NT2/D1 (cell line): ENCODE data around the gene ADCY9.

Experiments used
- SUZ12 ChIP-seq: IDR thresholded peaks from 2 replicates; pipeline ENCODE4 v1.6.1; 2011; ENCODE audit not compliant: insufficient read length, insufficient read depth; ENCODE audit errors: extremely low read depth
- YY1 ChIP-seq: IDR thresholded peaks from 2 replicates; pipeline ENCODE4 v1.6.1; 2011; ENCODE audit not compliant: insufficient read length, insufficient read depth
- ZNF274 ChIP-seq: IDR thresholded peaks from 2 replicates; pipeline ENCODE4 v1.6.1; 2011; ENCODE audit warnings: mild to moderate bottlenecking, low read depth, low read length

DNA sequence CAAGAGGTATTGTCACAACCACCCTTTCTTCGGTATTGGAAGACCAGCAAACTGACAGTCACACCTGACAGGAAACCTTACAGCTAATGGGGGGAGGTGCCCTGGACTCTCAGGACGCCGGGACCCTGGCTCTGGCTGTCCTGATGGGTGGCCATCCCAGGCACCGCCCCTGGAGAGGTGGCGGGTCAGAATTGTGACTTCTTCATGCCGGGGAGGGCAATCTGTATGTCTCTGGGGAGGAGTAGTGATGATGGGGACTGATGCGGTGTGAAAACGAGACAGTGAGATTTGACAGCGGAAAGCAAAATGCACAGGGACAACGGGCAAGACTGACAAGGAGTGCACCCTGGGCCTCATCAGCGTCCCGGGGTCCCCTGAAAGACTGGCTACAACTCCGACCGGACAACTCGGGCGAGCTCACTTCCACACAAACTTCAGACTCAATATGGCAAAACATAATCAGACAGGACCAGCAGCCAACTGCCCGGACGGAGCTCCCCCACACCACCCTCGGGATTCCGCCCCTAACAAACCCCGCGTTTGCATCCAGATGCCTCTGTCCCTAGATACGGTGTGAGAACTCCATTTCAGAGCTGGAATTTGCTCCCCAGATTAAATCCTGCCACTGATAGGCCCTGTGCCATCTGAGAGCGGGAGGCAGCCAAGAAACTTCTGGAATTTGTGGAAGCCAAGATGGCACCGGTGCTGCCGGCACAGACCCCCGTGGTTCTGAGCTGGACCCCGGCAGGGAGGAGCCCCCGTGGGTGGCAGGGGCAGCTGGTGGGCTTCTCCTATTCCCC, 152.2 kb downstream of the ADCY9 start:
- TF ChIP-seq ZNF274 (no peak), YY1 (no peak), SUZ12 (no peak)
